ENCODE data around the gene DDAH2.

The DDAH2 gene

DNA sequence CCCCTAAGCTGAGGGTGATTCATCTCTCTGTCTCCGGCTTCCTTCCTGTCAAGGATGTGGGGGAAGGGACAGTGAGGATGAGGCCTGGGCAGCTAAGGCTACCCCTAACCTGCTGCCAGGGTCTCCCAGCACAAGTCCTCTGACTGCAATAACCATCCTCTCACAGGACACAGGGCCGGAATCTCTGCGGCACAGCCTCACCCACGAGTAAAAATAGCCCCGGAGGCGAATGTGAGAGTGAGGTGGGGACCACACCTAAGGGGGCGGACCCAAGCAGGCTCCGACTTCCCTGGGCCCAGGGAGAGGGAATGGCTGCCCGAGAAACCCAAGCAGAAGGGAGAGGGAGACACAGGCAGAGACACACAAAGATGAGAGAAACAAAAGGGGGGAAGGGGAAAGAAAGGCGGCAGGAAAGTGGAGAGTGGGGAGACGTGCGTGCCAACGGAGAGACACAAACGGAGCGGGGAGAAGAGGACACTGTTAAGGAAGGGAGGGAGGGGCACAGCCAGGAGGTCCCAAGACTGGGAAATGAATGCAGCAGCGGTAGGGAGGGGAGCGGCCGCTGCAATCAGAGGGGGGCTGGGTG lies 5.8 kb upstream of the DDAH2 start (continued):
- TF ChIP-seq, protein P1, sequence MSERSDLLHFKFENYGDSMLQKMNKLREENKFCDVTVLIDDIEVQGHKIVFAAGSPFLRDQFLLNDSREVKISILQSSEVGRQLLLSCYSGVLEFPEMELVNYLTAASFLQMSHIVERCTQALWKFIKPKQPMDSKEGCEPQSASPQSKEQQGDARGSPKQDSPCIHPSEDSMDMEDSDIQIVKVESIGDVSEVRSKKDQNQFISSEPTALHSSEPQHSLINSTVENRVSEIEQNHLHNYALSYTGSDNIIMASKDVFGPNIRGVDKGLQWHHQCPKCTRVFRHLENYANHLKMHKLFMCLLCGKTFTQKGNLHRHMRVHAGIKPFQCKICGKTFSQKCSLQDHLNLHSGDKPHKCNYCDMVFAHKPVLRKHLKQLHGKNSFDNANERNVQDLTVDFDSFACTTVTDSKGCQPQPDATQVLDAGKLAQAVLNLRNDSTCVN (tag by site-specific recombination; optimal IDR thresholded peaks at IDR 0.05) = peak; percentile 11
- TF ChIP-seq ZFP69B (tag by site-specific recombination; IDR thresholded peaks at IDR 0.05) (peak; percentile 99), ZNF138 (tag by site-specific recombination; IDR thresholded peaks at IDR 0.05; ENCODE audit: borderline replicate concordance) (no peak), ZNF548 (tag by site-specific recombination; IDR thresholded peaks at IDR 0.05) (no peak), ZSCAN16 (tag by site-specific recombination; IDR thresholded peaks at IDR 0.05) (no peak), ZNF133 (tag by site-specific recombination; IDR thresholded peaks at IDR 0.05) (no peak), ZNF704 (tag by site-specific recombination; IDR thresholded peaks at IDR 0.05) (no peak), TCF7L2 (IDR thresholded peaks at IDR 0.05; ENCODE audit: borderline replicate concordance, low read depth, low read length) (no peak), ZNF311 (tag by site-specific recombination; IDR thresholded peaks at IDR 0.05; ENCODE audit: borderline replicate concordance) (no peak), ZNF350 (tag by site-specific recombination; IDR thresholded peaks at IDR 0.05) (no peak), HOXC10 (CRISPR knock-in tag; IDR thresholded peaks at IDR 0.05) (no peak), ZNF776 (tag by site-specific recombination; IDR thresholded peaks at IDR 0.05; ENCODE audit: borderline replicate concordance) (no peak), ZNF175 (tag by site-specific recombination; IDR thresholded peaks at IDR 0.05) (no peak), ZNF623 (tag by site-specific recombination; IDR thresholded peaks at IDR 0.05) (no peak), ZNF155 (tag by site-specific recombination; IDR thresholded peaks at IDR 0.05) (no peak), ZNF664 (tag by site-specific recombination; IDR thresholded peaks at IDR 0.05) (no peak), ZNF610 (tag by site-specific recombination; IDR thresholded peaks at IDR 0.05; ENCODE audit: borderline replicate concordance) (no peak; the same call in 1 of the 2 replicates), GFI1B (tag by site-specific recombination; IDR thresholded peaks at IDR 0.05) (no peak), ZNF157 (tag by site-specific recombination; IDR thresholded peaks at IDR 0.05) (no peak), SCRT1 (tag by site-specific recombination; IDR thresholded peaks at IDR 0.05; ENCODE audit: borderline replicate concordance) (no peak), ZNF560 (tag by site-specific recombination; IDR thresholded peaks at IDR 0.05; ENCODE audit: borderline replicate concordance) (no peak), ZNF433 (tag by site-specific recombination; IDR thresholded peaks at IDR 0.05; ENCODE audit: low read depth) (no peak), OVOL3 (tag by site-specific recombination; IDR thresholded peaks at IDR 0.05) (no peak), ZNF169 (tag by site-specific recombination; IDR thresholded peaks at IDR 0.05) (no peak), ZNF677 (tag by site-specific recombination; IDR thresholded peaks at IDR 0.05) (no peak), ZNF266 (tag by site-specific recombination; IDR thresholded peaks at IDR 0.05; ENCODE audit: low read depth) (no peak), ZNF561 (tag by site-specific recombination; IDR thresholded peaks at IDR 0.05; ENCODE audit: borderline replicate concordance) (0 out of 2 replicates have a peak, but pooled peaks have one; percentile 34), ZNF645 (tag by site-specific recombination; IDR thresholded peaks at IDR 0.05) (no peak), ZNF600 (tag by site-specific recombination; IDR thresholded peaks at IDR 0.05) (peak; percentile 88), ZNF48 (tag by site-specific recombination; IDR thresholded peaks at IDR 0.05) (no peak), PRDM1 (tag by site-specific recombination; IDR thresholded peaks at IDR 0.05) (peak; percentile 99), ZBTB1 (tag by site-specific recombination; IDR thresholded peaks at IDR 0.05) (no peak)
- TF ChIP-seq, protein P2, sequence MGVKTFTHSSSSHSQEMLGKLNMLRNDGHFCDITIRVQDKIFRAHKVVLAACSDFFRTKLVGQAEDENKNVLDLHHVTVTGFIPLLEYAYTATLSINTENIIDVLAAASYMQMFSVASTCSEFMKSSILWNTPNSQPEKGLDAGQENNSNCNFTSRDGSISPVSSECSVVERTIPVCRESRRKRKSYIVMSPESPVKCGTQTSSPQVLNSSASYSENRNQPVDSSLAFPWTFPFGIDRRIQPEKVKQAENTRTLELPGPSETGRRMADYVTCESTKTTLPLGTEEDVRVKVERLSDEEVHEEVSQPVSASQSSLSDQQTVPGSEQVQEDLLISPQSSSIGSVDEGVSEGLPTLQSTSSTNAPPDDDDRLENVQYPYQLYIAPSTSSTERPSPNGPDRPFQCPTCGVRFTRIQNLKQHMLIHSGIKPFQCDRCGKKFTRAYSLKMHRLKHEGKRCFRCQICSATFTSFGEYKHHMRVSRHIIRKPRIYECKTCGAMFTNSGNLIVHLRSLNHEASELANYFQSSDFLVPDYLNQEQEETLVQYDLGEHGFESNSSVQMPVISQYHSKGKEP (tag by site-specific recombination; IDR thresholded peaks at IDR 0.05) = no peak
- TF ChIP-seq, protein P3, sequence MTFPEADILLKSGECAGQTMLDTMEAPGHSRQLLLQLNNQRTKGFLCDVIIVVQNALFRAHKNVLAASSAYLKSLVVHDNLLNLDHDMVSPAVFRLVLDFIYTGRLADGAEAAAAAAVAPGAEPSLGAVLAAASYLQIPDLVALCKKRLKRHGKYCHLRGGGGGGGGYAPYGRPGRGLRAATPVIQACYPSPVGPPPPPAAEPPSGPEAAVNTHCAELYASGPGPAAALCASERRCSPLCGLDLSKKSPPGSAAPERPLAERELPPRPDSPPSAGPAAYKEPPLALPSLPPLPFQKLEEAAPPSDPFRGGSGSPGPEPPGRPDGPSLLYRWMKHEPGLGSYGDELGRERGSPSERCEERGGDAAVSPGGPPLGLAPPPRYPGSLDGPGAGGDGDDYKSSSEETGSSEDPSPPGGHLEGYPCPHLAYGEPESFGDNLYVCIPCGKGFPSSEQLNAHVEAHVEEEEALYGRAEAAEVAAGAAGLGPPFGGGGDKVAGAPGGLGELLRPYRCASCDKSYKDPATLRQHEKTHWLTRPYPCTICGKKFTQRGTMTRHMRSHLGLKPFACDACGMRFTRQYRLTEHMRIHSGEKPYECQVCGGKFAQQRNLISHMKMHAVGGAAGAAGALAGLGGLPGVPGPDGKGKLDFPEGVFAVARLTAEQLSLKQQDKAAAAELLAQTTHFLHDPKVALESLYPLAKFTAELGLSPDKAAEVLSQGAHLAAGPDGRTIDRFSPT (tag by site-specific recombination; IDR thresholded peaks at IDR 0.05) = peak; percentile 88

All from HEK293 (cell line).